ENCODE results near the gene CACNA1C. TPM values are rescaled to one million over a fixed set of nuclear protein-coding genes. Genes with fewer than 3 reads are reported as not detected.

Gene CACNA1C
- total RNA-seq, 1 experiment from 2014 or later = not detected

DNA sequence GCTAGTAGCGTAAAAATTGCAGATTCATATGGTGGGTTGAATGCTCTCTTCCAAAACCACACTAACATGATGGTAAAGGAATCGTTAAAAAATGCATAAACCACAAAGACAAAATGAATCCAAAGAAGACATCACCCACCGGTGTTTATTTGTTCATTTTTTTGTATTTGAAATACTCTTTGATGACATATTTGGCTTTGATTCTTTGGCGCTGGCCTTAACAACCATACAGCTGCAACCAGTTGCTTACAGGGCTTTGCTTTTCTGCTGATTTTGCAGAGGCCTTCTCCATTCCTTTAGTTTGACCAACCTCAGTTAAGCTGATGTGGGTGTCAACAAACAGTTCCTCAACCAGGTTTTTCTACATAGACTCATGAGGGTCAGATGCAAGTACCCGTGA is 103.5 kb downstream of the CACNA1C start:
- Histone ChIP-seq H4K20me1 (ENCODE audit: insufficient read depth) (no peaks in the 10 kb centered on the region), H3F3A (ENCODE audit: insufficient read depth, low read depth) (no peaks in the 10 kb centered on the region), H3K4me2 (no peak overlapping the region), H3K9me2 (ENCODE audit: insufficient read depth) (no peaks in the 10 kb centered on the region), H2AFZ (no peak overlapping the region), H3K36me3 (ENCODE audit: low read depth) (no peaks in the 10 kb centered on the region), H3K27ac (no peak overlapping the region), H3K9me3 (ENCODE audit: insufficient read depth, low read depth) (no peaks in the 10 kb centered on the region), H3K4me3 (no peak overlapping the region), H3K4me1 (replicated peaks; ENCODE audit: insufficient read depth) (no peaks in the 10 kb centered on the region), H3K27me3 (ENCODE audit: insufficient read depth, low read depth) (peaks cover 94% of the 10 kb centered on the region), H3K79me2 (ENCODE audit: low read depth) (no peaks in the 10 kb centered on the region)
- ChIA-PET CTCF (no interaction called here), POLR2A (ENCODE audit: unreplicated experiment) (interaction anchor here (0.6 kb wide), 1 partner anchor 9 kb away, joined by 5 read pairs; no protein-coding TSS in a partner anchor)
- BruUV-seq (replicated peaks) = no TSS peak
- intact Hi-C loops (cut with micrococcal nuclease; ENCODE audit: unreplicated experiment) = no loop called here
- no peak for DNase-seq
- TF ChIP-seq, protein P1, sequence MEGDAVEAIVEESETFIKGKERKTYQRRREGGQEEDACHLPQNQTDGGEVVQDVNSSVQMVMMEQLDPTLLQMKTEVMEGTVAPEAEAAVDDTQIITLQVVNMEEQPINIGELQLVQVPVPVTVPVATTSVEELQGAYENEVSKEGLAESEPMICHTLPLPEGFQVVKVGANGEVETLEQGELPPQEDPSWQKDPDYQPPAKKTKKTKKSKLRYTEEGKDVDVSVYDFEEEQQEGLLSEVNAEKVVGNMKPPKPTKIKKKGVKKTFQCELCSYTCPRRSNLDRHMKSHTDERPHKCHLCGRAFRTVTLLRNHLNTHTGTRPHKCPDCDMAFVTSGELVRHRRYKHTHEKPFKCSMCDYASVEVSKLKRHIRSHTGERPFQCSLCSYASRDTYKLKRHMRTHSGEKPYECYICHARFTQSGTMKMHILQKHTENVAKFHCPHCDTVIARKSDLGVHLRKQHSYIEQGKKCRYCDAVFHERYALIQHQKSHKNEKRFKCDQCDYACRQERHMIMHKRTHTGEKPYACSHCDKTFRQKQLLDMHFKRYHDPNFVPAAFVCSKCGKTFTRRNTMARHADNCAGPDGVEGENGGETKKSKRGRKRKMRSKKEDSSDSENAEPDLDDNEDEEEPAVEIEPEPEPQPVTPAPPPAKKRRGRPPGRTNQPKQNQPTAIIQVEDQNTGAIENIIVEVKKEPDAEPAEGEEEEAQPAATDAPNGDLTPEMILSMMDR (conservative IDR thresholded peaks at IDR 0.05) = no peak
- TF ChIP-seq EZH2 (IDR thresholded peaks at IDR 0.05; ENCODE audit: low read depth) = no peak

DNA sequence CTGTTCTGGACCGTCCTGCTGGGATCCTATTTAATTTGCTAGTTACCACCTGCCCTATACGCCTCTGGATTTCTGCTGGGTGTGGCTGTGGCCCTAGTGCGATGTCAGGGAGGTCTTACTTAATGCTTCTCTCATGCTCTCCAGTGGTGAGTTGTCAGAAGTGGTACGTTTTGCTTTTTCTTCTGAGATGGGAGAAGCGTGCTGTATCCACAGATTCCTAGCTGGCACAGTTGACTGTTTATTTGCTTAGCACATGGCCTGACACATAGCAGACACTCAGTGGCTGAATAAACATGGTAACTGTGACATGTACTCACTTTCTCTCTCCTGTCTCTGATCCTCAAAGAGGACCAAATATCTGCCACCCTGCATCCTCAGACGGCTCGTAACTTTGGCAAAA is 107.3 kb downstream of the CACNA1C start:
- Histone ChIP-seq H4K20me1 (ENCODE audit: insufficient read depth) (no peaks in the 10 kb centered on the region), H3K36me3 (ENCODE audit: low read depth) (no peaks in the 10 kb centered on the region), H3K27ac (no peak overlapping the region), H3K4me2 (no peak overlapping the region), H3K9me3 (ENCODE audit: insufficient read depth, low read depth) (no peaks in the 10 kb centered on the region), H3K27me3 (ENCODE audit: insufficient read depth, low read depth) (peaks cover 98% of the 10 kb centered on the region), H3K9me2 (ENCODE audit: insufficient read depth) (no peaks in the 10 kb centered on the region), H2AFZ (no peak overlapping the region), H3K79me2 (ENCODE audit: low read depth) (no peaks in the 10 kb centered on the region), H3K4me3 (no peak overlapping the region), H3F3A (ENCODE audit: insufficient read depth, low read depth) (no peaks in the 10 kb centered on the region), H3K4me1 (replicated peaks; ENCODE audit: insufficient read depth) (no peaks in the 10 kb centered on the region)
- BruUV-seq (replicated peaks) = no TSS peak
- TF ChIP-seq EZH2 (IDR thresholded peaks at IDR 0.05; ENCODE audit: low read depth) = no peak
- POLR2A ChIA-PET (ENCODE audit: unreplicated experiment) = no interaction called here
- intact Hi-C loops (cut with micrococcal nuclease; ENCODE audit: unreplicated experiment) = no loop called here
- CTCF ChIA-PET = interaction anchor here (0.6 kb wide), 1 partner anchor 513 kb away, joined by 10 read pairs; no protein-coding TSS in a partner anchor
- DNase-seq = no peak

DNA sequence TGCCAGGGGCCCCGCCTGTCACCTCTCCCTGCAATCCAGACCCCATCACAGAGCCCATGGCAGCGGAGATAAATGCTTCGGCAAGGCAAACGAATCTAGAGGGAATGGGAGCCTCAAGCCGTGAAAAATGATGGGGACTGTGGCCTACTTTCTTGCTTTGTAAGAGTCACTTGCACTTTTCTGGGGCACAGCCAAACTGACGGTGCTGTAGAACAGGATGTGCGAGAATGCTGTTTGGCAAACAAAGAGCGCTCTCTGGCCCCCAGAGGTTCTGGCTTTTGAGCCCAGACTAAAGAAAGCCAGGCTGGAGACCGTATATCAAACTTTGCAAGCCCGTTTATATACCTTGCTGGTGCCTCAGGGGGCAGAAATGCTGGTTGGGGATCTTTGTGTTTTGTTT is 108.7 kb downstream of the CACNA1C start:
- no peaks in the 10 kb centered on the region for H3K36me3 ChIP-seq (ENCODE audit: low read depth)
- H3K4me3 ChIP-seq = no peak overlapping the region
- no peak for TF ChIP-seq EZH2 (IDR thresholded peaks at IDR 0.05; ENCODE audit: low read depth)
- TF ChIP-seq, protein P1 (conservative IDR thresholded peaks at IDR 0.05) = no peak
- POLR2A ChIA-PET (ENCODE audit: unreplicated experiment) = no interaction called here
- H3K4me2 ChIP-seq = no peak overlapping the region
- no peaks in the 10 kb centered on the region for H3K79me2 ChIP-seq (ENCODE audit: low read depth)
- H4K20me1 ChIP-seq (ENCODE audit: insufficient read depth) = no peaks in the 10 kb centered on the region
- H3F3A ChIP-seq (ENCODE audit: insufficient read depth, low read depth) = no peaks in the 10 kb centered on the region
- no TSS peak for BruUV-seq (replicated peaks)
- DNase-seq = no peak
- CTCF ChIA-PET = no interaction called here
- H3K9me2 ChIP-seq (ENCODE audit: insufficient read depth) = no peaks in the 10 kb centered on the region
- H3K27ac ChIP-seq = no peak overlapping the region
- intact Hi-C loops (cut with micrococcal nuclease; ENCODE audit: unreplicated experiment) = no loop called here
- H3K4me1 ChIP-seq (replicated peaks; ENCODE audit: insufficient read depth) = no peaks in the 10 kb centered on the region
- no peak overlapping the region for H2AFZ ChIP-seq
- peaks cover 92% of the 10 kb centered on the region for H3K27me3 ChIP-seq (ENCODE audit: insufficient read depth, low read depth)
- H3K9me3 ChIP-seq (ENCODE audit: insufficient read depth, low read depth) = no peaks in the 10 kb centered on the region

Data from PC-9 (cell line).